Measurements from ENCODE around the gene BTC. TPM values are rescaled to one million over a fixed set of nuclear protein-coding genes. Genes with fewer than 3 reads are reported as not detected.

BTC gene
- total RNA-seq, 3 donors from 2014 or later (not counting 1 experiment from before 2014, with no cell fraction given) = not detected

DNA sequence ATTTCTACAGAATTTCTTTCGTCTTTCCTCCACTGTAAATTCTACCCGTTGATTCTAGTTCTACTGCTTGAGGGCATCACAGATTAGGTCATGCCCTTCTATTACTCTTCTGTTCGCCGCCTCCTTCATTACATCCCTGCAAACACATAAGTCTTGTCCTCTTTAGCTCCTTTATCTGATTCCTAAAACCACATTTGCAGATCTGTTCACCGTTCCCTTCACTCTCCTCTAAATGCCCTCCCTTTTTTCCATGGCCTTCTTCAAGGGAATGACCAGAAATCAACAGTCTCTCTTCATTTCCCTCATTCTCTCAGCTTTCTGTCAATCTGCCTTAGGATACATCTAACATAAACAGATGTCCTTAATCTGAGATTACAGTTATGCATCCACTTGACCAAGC is 43.1 kb downstream of the BTC start:
- no peaks in the 10 kb centered on the region for H3K9me3 ChIP-seq (ENCODE audit: control insufficient read depth, insufficient read depth, low read length)
- Mint-ChIP-seq H3K27me3 (ENCODE audit: low read depth in 2 of 2) (no peaks in the 10 kb centered on the region), H3K36me3 (no peaks in the 10 kb centered on the region), H3K27ac (no peak overlapping the region), H3K4me1 (no peaks in the 10 kb centered on the region), H3K4me3 (no peak overlapping the region), H3K9me3 (peaks cover 3 to 5% of the 10 kb centered on the region in 2 donors)
- TF ChIP-seq, protein P1, sequence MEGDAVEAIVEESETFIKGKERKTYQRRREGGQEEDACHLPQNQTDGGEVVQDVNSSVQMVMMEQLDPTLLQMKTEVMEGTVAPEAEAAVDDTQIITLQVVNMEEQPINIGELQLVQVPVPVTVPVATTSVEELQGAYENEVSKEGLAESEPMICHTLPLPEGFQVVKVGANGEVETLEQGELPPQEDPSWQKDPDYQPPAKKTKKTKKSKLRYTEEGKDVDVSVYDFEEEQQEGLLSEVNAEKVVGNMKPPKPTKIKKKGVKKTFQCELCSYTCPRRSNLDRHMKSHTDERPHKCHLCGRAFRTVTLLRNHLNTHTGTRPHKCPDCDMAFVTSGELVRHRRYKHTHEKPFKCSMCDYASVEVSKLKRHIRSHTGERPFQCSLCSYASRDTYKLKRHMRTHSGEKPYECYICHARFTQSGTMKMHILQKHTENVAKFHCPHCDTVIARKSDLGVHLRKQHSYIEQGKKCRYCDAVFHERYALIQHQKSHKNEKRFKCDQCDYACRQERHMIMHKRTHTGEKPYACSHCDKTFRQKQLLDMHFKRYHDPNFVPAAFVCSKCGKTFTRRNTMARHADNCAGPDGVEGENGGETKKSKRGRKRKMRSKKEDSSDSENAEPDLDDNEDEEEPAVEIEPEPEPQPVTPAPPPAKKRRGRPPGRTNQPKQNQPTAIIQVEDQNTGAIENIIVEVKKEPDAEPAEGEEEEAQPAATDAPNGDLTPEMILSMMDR (IDR thresholded peaks at IDR 0.05) = no peak
- no peak for DNase-seq
- H3K4me1 ChIP-seq (ENCODE audit: control insufficient read depth, insufficient read depth, low read length) = no peaks in the 10 kb centered on the region
- intact Hi-C loops (cut with micrococcal nuclease) = no loop called here
- no peak overlapping the region for H3K4me3 ChIP-seq (ENCODE audit: low read length)
- ATAC-seq = no peak
- 92% methylated on average over 5 of the region's 5 CpGs for WGBS (ENCODE audit: insufficient coverage)
- H3K36me3 ChIP-seq (ENCODE audit: control insufficient read depth, insufficient read depth, low read length) = no peaks in the 10 kb centered on the region
- no peaks in the 10 kb centered on the region for H3K27me3 ChIP-seq (ENCODE audit: control insufficient read depth, insufficient read depth, low read length)
- H3K27ac ChIP-seq (ENCODE audit: low read length) = no peak overlapping the region

DNA sequence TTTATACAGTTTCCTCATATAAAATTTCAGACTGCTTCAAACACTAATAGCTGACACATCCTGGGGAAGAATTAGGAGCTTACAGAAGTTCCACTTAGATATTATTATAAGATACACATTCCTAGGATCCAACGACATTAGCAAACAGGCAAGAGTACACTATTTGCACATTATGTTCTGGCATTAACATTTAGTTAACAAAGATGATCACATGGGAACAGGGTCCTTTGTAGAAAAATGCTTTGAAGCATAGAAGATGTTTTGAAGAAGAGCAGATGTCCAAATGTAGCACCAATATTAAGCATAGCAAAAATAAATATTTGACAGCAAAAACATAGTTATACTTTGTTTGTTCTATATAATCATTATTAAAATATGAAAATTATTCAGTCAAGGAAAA is 52.1 kb downstream of the BTC start:
- Mint-ChIP-seq H3K4me1 (no peaks in the 10 kb centered on the region), H3K4me3 (no peak overlapping the region), H3K27ac (no peak overlapping the region), H3K36me3 (no peaks in the 10 kb centered on the region), H3K9me3 (peaks cover 0 to 2% of the 10 kb centered on the region in 2 donors), H3K27me3 (ENCODE audit: low read depth in 2 of 2) (no peaks in the 10 kb centered on the region)
- intact Hi-C loops (cut with micrococcal nuclease) = no loop called here
- Histone ChIP-seq H3K4me1 (ENCODE audit: control insufficient read depth, insufficient read depth, low read length) (no peaks in the 10 kb centered on the region), H3K9me3 (ENCODE audit: control insufficient read depth, insufficient read depth, low read length) (no peaks in the 10 kb centered on the region), H3K4me3 (ENCODE audit: low read length) (no peak overlapping the region), H3K27ac (ENCODE audit: low read length) (no peak overlapping the region), H3K36me3 (ENCODE audit: control insufficient read depth, insufficient read depth, low read length) (no peaks in the 10 kb centered on the region), H3K27me3 (ENCODE audit: control insufficient read depth, insufficient read depth, low read length) (no peaks in the 10 kb centered on the region)
- no CpG with 5 or more reads among the region's 1 CpG for WGBS (ENCODE audit: insufficient coverage)
- TF ChIP-seq, protein P1 (IDR thresholded peaks at IDR 0.05) = no peak
- no peak for ATAC-seq
- no peak for DNase-seq

DNA sequence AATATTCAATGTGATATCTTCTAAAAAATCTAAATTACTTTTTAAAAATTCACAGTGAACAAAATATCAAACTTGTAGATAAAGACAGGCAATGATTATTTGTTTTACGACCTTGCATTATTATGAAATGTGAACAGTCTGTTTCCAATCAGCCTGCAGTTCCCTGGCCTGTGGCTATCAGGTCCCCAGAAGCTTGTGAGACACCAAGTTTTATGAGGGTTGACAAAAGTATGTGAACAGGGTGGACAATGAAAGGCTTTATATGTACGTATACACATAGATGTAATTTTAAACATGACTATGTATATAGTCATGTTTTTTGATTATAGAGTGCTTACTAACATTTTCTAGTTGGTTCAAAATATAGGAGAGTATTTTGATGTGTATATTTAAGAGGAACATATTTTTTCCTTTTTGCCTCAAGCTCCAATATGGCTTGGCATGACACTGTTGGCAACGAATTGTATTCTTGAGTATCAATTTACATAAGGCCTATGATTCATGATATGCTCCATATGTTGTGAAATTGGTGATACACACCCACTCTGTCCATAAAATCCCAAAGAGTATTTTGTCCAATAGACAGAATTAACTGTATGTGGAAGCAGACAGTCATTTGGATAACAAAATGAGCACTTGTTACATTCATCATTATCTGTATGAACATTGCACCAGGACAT is 55.7 kb downstream of the BTC start:
- intact Hi-C loops (cut with micrococcal nuclease) = no loop called here
- Mint-ChIP-seq H3K9me3 (peaks cover 0 to 2% of the 10 kb centered on the region in 2 donors), H3K4me3 (no peak overlapping the region), H3K27me3 (ENCODE audit: low read depth in 2 of 2) (no peaks in the 10 kb centered on the region), H3K27ac (no peak overlapping the region), H3K4me1 (no peaks in the 10 kb centered on the region), H3K36me3 (no peaks in the 10 kb centered on the region)
- Histone ChIP-seq H3K36me3 (ENCODE audit: control insufficient read depth, insufficient read depth, low read length) (no peaks in the 10 kb centered on the region), H3K4me1 (ENCODE audit: control insufficient read depth, insufficient read depth, low read length) (no peaks in the 10 kb centered on the region), H3K27ac (ENCODE audit: low read length) (no peak overlapping the region), H3K27me3 (ENCODE audit: control insufficient read depth, insufficient read depth, low read length) (no peaks in the 10 kb centered on the region), H3K4me3 (ENCODE audit: low read length) (no peak overlapping the region), H3K9me3 (ENCODE audit: control insufficient read depth, insufficient read depth, low read length) (no peaks in the 10 kb centered on the region)
- WGBS (ENCODE audit: insufficient coverage) = 86% methylated on average over 3 of the region's 3 CpGs
- ATAC-seq (no peak), DNase-seq (no peak)
- TF ChIP-seq, protein P1 (IDR thresholded peaks at IDR 0.05) = no peak

DNA sequence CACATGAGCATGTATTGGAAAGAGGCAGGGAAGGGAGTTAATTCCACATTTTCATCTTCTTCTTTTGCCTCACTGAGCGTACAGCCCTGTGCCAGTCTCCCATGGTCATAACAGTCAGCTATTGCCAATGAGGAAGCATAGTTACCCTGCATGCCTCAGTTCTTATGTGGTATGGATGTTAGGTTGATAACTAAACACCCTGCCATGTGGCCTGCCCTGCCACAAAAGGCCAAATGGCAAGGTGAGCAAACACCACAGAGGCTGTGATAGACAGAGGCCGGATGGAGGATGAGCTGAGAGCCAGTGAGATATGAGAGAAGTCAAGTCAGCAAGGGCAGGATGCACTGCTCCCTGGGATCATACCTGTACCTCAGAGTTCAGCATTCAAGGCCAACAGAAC is 59.3 kb downstream of the BTC start:
- H3K9me3 ChIP-seq (ENCODE audit: control insufficient read depth, insufficient read depth, low read length) = no peaks in the 10 kb centered on the region
- H3K36me3 ChIP-seq (ENCODE audit: control insufficient read depth, insufficient read depth, low read length) = no peaks in the 10 kb centered on the region
- H3K36me3 Mint-ChIP-seq = no peaks in the 10 kb centered on the region
- peaks cover 0 to 2% of the 10 kb centered on the region in 2 donors for H3K9me3 Mint-ChIP-seq
- TF ChIP-seq, protein P1 (IDR thresholded peaks at IDR 0.05) = no peak
- intact Hi-C loops (cut with micrococcal nuclease) = no loop called here
- 95% methylated on average over 1 of the region's 2 CpGs for WGBS (ENCODE audit: insufficient coverage)
- H3K27me3 Mint-ChIP-seq (ENCODE audit: low read depth in 2 of 2) = no peaks in the 10 kb centered on the region
- H3K27ac ChIP-seq (ENCODE audit: low read length) = no peak overlapping the region
- DNase-seq = no peak
- no peak overlapping the region for H3K4me3 Mint-ChIP-seq
- H3K4me3 ChIP-seq (ENCODE audit: low read length) = no peak overlapping the region
- no peaks in the 10 kb centered on the region for H3K27me3 ChIP-seq (ENCODE audit: control insufficient read depth, insufficient read depth, low read length)
- H3K27ac Mint-ChIP-seq = no peak overlapping the region
- no peak for ATAC-seq
- no peaks in the 10 kb centered on the region for H3K4me1 ChIP-seq (ENCODE audit: control insufficient read depth, insufficient read depth, low read length)
- no peaks in the 10 kb centered on the region for H3K4me1 Mint-ChIP-seq
